Hepatocyte (in vitro differentiated cells): ENCODE data around the gene MAST4.

Experiments
- EZH2phosphoT487 ChIP-seq: fragments of 200-600 bp; sonication (generic); IDR thresholded peaks from one replicate; pipeline ENCODE4 v1.6.1; 2018; ENCODE audit warnings: antibody characterized with exemption, mild to moderate bottlenecking, low read depth, moderate library complexity; ENCODE audit not compliant: unreplicated experiment, severe bottlenecking
- TF ChIP-seq, protein P1 (sequence below): fragments of 200-600 bp; sonication (generic); IDR thresholded peaks from 2 replicates; pipeline ENCODE4 v1.5.1; 2016; ENCODE audit warnings: antibody characterized with exemption, mild to moderate bottlenecking; ENCODE audit not compliant: poor library complexity

DNA sequence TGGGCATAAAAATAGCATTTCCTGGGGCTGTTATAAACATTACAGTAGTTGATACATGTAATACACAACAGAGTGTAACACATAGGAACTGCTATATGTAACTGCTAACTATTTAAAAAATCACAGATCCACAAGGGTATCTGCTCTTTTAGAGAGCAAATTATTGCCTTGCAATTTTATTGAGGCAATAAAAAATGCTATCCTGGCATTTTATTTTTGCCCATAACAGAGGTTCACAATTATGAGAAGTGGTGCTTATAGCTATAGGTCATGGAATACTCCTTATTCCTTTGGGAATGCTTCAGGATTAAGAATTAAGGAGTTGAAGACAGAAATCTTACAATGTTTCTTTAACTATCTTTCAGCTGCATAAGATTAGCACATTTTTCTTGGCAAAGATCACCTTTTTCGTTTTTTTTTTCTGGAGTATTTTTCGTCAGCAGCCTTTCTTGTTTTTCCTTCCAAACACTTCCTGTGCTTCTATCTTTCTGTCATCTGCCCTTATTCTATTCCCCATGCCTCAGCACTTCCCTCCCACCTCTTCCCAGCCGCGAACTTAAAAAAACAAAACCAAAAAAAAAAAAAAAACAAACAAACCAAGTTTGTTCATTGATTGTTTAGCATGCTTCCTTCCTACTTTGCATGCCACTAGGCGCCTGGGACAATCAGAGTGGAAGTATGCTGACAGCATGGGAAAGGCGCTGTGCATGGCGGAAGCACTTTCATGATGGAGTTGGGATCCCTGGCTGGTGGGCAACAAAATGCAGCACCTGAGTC lies 264.2 kb downstream of the MAST4 start:
- TF ChIP-seq, protein P1, sequence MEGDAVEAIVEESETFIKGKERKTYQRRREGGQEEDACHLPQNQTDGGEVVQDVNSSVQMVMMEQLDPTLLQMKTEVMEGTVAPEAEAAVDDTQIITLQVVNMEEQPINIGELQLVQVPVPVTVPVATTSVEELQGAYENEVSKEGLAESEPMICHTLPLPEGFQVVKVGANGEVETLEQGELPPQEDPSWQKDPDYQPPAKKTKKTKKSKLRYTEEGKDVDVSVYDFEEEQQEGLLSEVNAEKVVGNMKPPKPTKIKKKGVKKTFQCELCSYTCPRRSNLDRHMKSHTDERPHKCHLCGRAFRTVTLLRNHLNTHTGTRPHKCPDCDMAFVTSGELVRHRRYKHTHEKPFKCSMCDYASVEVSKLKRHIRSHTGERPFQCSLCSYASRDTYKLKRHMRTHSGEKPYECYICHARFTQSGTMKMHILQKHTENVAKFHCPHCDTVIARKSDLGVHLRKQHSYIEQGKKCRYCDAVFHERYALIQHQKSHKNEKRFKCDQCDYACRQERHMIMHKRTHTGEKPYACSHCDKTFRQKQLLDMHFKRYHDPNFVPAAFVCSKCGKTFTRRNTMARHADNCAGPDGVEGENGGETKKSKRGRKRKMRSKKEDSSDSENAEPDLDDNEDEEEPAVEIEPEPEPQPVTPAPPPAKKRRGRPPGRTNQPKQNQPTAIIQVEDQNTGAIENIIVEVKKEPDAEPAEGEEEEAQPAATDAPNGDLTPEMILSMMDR: no peak
- TF ChIP-seq EZH2phosphoT487: no peak
